NCI-H345 treated with DMSO at 0.1 percent for 48 hours (cell line): ENCODE results near the gene YWHAG.
"Not testable (repeated sequence)": the region's sequence is repeated elsewhere in the genome, so short reads cannot be mapped to it uniquely, and the experiment has no call there.

ENCODE experiments used
- DNase-seq: peaks from one replicate; lab custom pipeline; 2025; ENCODE audit not compliant: unreplicated experiment; lab: John Stamatoyannopoulos, UW

The YWHAG gene

DNA sequence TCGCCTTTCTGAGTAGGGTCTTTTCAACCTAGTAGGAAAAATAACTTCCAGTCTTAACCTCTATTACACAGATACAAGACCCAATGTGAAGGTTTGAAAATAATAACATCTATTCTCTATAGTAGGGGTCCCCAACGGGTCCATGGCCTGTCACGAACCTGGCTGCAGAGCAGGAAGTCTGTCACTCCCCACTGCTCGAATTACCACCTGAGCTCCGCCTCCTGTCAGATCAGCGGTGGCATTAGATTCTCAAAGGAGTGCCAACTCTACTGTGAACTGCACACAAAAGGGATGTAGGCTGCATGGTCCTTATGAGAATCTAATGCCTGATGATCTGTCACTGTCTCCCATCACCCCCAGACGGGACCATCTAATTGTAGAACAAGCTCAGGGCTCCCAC, 7.4 kb downstream of the YWHAG start:
- no peak for DNase-seq

DNA sequence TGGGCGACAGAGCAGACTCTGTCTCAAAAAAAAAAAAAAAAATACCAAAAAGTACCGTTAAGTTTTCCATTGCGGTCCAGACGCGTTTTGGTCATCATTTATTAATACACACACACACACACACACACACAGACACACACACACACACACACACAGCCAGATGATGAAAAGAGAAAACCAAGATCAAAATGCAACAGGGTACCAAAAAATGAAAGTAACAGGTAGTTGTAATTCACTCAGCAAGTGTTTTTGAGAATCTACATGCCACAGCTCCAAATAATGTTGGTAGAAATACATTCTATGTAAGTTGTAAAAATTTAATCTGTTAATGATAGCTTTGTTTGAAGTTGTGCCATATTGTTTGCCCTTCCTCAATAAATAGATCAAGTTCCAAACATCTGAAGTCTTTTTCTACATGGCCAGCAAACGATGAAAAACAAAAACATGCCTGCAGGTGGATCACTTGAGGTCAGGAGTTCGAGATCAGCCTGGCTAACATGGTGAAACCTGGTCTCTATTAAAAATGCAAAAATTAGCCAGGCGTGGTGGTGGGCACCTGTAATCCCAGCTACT, 9.4 kb downstream of the YWHAG start:
- DNase-seq: no peak

DNA sequence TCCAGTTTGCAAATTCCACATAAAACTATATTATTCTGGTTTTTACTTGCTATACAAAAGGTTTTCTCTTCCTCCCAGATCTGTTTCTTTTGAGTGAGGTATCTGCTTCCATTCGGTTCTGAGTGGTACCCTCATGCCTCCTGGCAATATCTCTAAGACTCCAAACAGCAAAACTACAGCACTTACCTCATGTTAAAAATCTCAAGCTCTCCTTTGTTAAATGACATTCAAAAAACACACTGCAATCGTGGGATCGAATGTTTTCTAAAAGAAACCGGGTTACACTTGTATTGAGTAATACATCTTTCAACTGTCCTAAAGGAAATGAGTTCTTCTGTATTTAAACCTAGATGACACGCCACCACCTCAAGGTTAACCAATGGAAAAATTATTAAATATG, 11.1 kb downstream of the YWHAG start:
- no peak for DNase-seq

DNA sequence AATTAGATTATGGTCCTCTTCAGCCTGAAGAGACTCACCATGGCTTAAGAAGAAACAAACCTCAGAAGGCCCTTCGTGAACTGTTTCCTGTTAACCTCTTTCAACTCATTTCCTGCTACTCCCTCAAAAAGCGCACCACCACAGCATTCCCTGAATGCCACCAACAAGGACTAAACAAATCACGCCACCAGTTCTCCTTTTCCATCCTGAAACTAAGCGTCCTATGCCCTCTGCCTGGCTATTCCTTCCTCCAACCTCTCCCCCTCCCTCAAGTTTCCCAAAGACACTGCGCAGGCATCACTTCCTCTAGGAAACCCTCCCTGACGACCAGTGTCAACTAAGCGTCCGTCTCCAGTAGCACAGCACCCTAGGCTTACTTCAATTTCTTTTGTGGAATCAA, 12.0 kb downstream of the YWHAG start:
- no peak for DNase-seq

DNA sequence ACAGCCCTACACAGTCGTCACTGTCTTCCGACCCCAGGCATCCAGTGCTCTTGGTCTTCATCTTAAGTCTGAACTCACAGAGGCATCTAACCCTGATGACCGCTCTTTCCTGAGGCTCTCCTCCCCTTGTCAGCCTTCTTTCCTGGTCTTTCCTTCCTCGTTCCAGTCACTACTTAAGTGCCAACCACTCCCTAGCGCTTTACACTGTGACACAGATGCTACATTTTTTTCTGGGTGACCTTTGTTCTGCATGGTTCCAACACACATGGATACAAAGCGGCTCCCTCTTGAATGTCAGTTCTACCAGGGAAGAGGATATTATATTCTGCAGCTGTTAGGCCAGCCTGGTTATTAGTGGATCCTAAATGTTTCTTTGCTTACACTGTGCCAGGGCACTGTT, 12.7 kb downstream of the YWHAG start:
- DNase-seq: no peak

DNA sequence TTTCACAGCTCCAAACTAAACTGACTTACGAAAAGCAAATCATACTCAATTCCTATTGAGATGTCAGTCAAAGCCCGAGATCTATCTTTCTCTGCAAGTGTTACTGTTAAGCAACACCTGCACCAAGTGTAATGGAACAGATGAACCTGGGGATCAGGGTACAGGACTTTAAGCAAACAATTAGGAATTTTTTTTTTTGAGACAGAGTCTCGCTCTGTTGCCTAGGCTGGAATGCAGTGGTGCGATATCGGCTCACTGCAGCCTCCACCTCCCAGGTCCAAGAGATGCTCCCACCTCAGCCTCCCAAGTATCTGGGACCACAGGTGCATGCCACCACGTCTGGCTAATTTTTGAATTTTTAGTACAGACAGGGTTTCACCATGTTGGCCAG, 14.9 kb downstream of the YWHAG start:
- no peak for DNase-seq

DNA sequence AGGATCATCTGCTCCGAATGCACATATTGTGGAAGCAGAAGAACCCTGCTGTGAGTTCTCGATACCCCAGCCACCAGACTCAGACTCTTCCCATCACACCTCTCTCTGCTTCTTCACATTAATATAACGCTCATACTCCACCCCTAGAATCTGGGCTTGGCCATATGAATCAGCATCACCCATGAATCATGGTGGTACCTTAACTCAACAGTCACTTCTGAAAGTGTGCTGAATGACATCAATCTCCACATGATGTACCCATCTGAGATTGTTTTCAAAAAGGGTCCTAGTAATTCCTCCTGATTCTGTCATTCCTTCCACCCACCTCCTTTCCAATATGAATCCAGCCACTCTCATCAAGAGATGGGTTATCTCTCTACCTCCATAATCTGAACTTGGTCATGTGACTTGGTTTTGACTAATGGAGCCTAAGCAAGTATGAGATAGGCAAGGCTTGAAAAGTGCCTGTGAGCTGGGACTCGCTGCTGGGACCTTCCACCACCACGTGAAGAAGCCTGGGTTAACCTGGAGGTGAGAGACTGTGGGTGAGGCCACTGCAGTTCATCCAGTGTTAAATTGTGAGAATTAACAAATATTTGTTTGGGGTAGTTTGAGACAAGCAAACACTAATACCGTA, 15.4 kb downstream of the YWHAG start:
- DNase-seq: no peak

DNA sequence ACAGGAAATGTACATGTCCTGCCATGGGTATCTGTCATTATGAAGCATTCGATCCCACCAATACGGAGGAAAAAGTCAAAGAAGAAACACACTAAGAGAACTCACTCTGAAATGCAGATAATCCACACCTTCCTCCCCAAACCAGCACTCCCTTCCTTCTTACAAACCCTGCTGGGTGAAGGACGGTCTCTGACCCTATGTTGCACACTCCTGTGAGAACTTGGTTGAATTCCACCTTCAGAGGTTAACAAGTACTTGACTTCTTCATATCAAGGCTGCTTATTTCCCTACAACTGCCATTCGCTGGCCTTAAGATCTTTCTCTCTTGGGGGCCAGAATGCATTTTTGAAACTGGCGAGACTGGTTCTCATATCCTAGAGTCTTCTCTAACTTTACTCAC, 16.6 kb downstream of the YWHAG start:
- no peak for DNase-seq

DNA sequence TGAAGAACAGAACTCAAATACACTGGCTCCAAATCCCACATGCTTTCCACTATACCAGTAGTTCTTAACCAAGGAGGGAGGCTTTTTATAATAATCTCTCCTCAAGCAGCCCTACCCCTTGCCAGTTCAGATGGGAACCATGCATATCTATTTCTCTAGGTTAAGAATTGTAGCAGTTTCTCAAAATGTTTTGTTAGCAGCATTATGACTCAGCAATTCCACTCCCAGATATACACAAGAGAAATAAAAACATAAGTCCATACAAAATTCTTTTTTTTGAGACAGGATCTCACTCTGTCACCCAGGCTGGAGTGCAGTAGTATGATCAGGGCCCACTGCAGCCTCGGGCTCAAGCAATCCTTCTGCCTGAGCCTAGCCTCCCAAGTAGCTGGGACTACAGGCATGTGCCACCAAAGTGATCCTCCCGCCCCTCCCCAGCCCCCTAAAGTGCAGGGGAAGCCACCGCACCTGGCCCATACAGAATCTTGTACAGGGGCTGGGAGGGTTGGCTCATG, 18.1 kb downstream of the YWHAG start:
- no peak for DNase-seq

DNA sequence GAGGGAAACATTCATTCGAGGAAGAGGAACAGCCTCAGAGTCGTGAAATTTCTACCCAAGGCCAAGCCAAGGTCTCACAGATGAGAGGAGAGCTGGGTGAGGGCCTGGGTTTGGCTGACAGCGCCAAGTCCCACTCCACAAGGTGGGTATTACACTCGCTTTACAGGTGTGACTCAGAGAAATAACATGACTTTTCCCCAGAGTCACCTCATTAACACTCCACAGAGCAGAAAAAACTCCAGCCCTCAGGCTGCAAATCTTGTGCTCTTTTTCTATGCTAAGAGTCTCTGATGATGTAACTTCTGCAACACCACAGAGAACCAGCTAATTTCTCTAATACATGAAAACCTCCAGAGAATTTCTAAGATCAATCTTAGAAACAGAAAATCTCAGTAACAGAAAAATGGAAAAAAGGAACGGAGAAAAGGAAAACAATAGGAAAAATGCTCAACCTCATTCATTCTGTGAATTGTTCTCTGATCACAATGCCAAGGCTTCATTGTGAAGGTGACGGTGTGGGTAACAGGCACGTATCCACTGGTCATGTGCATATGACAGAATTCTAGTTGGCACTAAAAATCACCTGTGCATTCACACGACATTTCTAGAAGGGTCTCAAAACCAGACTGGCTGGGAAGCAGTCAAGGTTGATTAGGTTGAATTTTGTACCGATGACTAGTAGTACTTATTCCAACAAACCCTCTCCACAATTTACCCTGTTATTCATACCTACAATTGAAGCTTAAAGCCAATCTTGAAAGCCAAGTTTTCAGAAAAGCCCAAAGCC, 20.3 kb downstream of the YWHAG start:
- no peak for DNase-seq

DNA sequence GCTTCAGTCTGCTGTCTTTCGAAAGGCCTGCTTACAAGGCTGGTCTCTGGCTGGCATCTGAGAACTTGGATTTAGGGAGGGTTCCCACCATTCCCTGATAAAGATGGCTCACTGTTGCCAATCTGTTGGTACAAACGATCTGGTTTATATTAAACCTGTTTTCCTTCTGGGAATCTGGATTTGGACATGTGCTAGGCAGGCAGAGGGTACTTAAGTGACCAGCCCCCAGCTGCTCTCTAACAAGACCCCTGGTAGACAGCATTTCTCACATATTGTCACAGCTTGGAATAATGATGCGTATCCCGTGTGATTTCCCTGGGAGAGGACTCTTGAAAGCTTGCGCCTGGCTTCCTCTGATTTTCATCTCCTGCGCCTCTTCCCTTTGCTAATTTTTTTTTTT, 21.6 kb downstream of the YWHAG start:
- DNase-seq: no peak

DNA sequence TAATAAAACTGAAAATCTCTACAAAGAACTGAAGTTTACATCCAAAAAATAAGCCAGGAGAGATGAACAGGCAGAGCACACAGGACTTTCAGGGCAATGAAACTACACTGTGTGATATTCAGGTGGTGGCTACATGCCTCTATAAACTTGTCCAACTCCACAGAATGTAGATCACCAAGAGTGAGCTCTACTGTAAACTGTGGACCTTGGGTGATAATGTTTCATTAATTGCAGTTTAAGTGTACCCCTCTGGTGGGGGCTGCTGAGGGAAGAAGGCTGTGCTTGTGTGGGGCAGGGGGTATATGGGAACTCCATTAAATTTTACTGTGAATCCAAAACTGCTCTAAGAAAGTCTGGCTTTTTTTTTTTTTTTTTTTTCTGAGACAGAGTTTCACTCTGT, 22.7 kb downstream of the YWHAG start:
- no peak for DNase-seq

DNA sequence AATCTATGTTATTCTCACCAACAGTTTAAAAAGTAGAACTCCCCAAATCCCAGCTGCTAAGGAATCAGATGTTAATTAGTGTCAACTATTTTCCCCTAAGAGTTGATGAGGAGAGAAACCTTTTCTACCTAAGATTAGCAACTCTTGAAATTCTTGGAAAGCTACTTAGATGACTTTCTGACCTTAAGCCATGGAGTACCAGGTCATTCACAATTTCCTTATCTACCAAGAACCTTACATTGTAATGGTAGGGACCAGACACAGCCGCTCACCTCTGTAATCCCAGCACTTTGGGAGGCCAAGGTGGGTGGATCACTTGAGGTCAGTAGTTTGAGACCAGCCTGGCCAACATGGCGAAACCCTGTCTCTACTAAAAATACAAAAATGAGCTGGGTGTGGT, 23.4 kb downstream of the YWHAG start:
- DNase-seq: not testable (repeated sequence)

DNA sequence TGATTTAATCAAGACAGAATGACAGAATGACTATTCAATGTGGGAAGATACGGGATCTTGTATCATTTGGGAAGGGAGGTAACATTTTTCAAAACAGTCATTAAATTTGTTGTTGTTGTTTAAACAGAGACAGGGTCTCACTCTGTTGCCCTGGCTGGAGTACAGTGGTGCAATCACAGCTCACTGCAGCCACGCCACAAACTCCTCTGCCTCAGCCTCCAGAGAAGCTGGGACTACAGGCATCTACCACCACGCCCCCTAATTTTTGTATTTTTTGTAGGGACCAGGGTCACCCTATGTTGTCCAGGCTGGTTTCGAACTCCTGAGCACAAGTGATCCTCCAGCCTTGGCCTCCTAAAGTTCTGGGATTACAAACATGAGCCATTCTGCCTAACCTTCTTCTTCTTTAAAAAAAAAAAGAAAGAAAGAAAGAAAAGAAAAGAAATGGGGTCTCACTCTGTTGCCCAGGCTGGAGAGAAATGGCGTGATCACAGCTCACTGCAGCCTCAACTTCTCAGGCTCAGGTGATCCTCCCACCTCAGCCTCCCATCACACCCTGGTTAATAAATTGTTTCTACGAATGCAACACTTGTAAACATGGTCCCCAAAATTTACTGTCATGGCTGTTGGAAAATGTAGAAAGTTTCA, 24.3 kb downstream of the YWHAG start:
- no peak for DNase-seq

DNA sequence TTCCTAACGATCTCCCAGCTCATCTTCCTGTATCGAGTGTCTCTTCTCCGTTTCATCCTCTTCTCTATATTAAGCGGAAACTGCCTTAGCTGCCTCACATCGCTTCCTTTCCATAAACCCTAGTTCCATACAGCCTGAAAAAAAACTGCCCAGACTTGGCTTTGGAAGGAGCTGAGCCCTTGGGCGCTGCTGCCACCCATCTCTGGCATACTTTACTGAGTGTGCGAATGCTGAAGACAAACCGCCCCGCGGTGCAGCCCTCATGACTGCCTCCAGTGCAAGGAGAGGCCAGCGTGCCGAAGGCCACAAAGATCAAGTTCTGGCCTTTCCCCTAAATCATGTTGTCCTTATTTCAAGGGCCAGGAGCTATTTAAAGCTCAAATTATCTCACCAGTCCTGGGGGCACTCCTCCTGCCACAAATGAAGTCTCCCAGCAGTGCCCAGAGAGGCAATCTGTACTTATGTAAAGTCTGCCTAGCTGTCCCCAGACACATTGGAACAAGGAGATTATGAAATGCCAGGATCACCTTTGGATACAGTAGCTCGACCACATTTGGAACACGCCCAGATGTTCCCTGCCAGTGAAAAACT, 25.2 kb downstream of the YWHAG start:
- DNase-seq: no peak

DNA sequence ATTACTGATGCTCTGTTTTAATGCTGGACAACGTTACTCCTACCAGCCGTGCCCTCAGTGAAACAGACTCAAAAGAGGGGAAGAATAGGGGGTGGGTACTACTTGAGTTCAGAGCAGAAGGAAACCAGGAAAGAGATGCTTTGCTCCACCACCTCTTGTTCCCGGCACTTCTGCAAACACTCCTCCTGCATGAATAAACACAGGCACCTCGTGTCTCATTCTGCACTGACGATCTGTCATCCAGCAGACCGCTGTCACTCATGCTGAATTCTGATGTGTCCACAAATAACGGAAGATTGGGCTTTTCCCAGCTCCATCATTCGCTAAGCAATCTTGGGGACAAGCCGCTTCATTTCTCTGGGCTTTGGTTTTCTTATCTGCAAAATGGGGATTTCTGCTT, 26.7 kb downstream of the YWHAG start:
- no peak for DNase-seq

DNA sequence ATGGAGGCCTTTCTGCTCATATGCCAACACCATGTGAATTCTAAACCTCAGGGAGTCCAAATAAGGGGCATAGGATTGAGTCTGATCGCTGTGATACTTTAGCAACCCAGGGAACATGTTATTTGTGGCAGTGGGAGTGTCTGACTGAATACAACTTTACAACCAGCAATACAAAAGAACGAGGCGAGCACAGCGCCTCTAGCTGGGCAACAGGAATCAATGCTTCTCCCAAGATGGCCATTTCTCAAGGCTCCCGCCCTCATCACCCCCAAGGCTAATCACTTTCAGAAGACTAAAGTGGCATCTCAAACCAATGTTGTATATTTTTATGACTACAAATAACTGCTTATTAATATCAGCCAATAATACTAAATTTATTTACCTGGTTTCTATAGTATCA, 28.1 kb downstream of the YWHAG start:
- DNase-seq: no peak

DNA sequence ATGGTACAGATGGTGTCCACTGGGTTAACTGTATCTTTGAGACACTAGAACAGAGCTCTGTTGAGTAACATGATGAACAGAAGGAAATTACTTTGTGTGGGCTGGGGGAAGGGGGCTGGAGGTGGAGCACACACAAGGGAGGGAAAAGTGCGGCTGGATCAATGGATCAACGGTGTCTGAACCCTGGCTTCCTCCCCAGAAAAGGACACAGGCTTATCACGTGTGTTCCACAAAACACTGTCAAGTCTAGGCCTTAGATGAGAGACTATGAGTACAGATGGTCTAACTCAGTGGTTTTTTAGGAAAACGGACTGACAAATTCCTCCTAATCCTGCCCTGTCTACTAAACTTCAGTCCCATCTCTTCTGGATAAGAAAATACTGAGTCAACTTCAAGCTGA, 28.5 kb downstream of the YWHAG start:
- no peak for DNase-seq

DNA sequence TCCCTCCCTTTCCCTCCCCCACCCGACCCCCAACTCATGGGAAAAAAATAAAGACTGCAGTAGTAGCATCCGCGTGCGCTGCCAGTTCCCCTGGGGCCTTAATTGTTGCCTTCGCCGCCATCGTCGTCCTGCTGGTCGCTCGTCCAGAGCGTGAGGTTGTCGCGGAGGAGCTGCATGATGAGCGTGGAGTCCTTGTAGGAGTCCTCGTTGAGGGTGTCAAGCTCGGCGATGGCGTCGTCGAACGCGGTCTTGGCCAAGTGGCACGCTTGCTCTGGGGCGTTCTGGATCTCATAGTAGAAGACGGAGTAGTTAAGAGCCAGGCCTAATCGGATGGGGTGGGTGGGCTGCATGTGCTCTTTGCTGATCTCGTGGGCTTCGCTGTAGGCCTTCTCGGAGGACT, 29.3 kb downstream of the YWHAG start:
- no peak for DNase-seq

DNA sequence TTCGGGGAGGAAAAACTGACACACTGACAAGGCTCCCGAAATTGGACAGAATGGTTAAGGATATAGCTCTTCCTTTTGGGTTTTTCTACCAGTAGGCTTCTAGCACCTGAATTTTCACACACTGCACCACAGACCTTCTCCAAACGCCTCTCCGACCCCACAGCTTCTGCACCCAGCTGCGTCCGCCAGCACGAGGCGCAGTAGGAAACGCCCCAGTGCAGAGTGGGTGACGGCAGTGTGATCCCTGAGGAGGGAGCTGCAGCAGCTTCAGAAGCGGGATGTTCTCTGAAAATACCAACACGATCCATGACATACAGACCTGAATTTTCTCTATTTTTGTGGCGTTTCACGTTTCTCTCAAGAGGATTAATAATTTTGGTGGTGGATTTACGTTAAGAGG, 30.4 kb downstream of the YWHAG start:
- no peak for DNase-seq

DNA sequence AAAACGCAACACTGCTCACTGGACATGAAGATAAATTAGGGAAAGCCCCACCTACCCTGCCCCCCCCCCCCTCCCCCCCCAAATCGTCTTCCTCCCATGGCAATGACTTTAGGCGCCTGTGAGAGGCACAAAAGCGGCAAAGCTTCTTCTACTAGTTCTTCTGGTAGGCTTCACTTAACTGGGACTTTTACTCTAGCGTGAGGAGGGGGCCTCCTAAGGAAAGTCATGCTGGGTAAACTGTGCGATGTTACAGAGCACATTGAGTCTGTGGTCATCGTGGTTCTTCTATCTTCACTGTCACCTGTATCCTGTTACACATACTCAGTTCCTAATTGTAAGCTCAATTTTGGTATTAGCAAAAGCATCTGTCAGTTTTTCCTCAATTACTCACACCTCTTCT, 31.2 kb downstream of the YWHAG start:
- no peak for DNase-seq
